Mesendoderm (in vitro differentiated cells): ENCODE data around the gene PHF13.
"Not testable (repeated sequence)": the region's sequence is repeated elsewhere in the genome, so short reads cannot be mapped to it uniquely, and the experiment has no call there.

ENCODE experiments used
- DNase-seq: peaks from one replicate; pipeline ENCODE4 v3.0.0; 2013
- H2AK5ac ChIP-seq: 2 replicates; pipeline ENCODE4 v1.6.1; 2013; ENCODE audit warnings: low read length, inconsistent platforms
- H2BK120ac ChIP-seq: 2 replicates; pipeline ENCODE4 v1.6.1; 2013; ENCODE audit warnings: low read depth, mild to moderate bottlenecking, low read length, moderate library complexity, mixed read lengths
- H2BK15ac ChIP-seq: replicated peaks from 2 replicates; pipeline ENCODE4 v1.6.1; 2013; ENCODE audit warnings: low read depth, mild to moderate bottlenecking, moderate library complexity
- H2BK5ac ChIP-seq: 2 replicates; pipeline ENCODE4 v1.6.1; 2013; ENCODE audit warnings: low read length, inconsistent platforms
- H3K18ac ChIP-seq: 2 replicates; pipeline ENCODE4 v1.6.1; 2013; ENCODE audit warnings: mild to moderate bottlenecking, low read length, mixed read lengths
- H3K23ac ChIP-seq: one replicate; pipeline ENCODE4 v1.6.1; 2013; ENCODE audit warnings: low read length
- H3K27ac ChIP-seq: 2 replicates; pipeline ENCODE4 v1.5.1; 2013; ENCODE audit warnings: low read depth, mild to moderate bottlenecking, inconsistent platforms, low read length, moderate library complexity
- H3K27me3 ChIP-seq: 2 replicates; pipeline ENCODE4 v1.6.1; 2013; ENCODE audit warnings: low read length, control low read depth, mild to moderate bottlenecking, inconsistent platforms; ENCODE audit not compliant: insufficient read depth, poor library complexity
- H3K36me3 ChIP-seq: 2 replicates; pipeline ENCODE4 v1.6.1; 2013; ENCODE audit warnings: low read length, inconsistent platforms; ENCODE audit not compliant: control insufficient read depth, insufficient read depth
- H3K4ac ChIP-seq: one replicate; pipeline ENCODE4 v1.6.1; 2013; ENCODE audit warnings: low read depth, mild to moderate bottlenecking, low read length, moderate library complexity
- H3K4me1 ChIP-seq: 2 replicates; pipeline ENCODE4 v1.6.1; 2013; ENCODE audit warnings: low read depth, low read length, inconsistent platforms; ENCODE audit not compliant: control insufficient read depth
- H3K4me2 ChIP-seq: 2 replicates; pipeline ENCODE4 v1.6.1; 2013; ENCODE audit warnings: low read length
- H3K4me3 ChIP-seq: 2 replicates; pipeline ENCODE4 v1.5.1; 2013; ENCODE audit warnings: mild to moderate bottlenecking, low read length
- H3K56ac ChIP-seq: one replicate; pipeline ENCODE4 v1.6.1; 2013; ENCODE audit warnings: low read length
- H3K79me1 ChIP-seq: 2 replicates; pipeline ENCODE4 v1.6.1; 2013; ENCODE audit warnings: low read length, inconsistent platforms
- H3K79me2 ChIP-seq: 2 replicates; pipeline ENCODE4 v1.6.1; 2013; ENCODE audit warnings: mild to moderate bottlenecking, low read length; ENCODE audit not compliant: control insufficient read depth, insufficient read depth
- H3K9ac ChIP-seq: 2 replicates; pipeline ENCODE4 v1.6.1; 2013; ENCODE audit warnings: low read length, inconsistent platforms
- H4K5ac ChIP-seq: one replicate; pipeline ENCODE4 v1.6.1; 2013; ENCODE audit warnings: low read length
- H4K8ac ChIP-seq: one replicate; pipeline ENCODE4 v1.6.1; 2013; ENCODE audit warnings: low read depth, mild to moderate bottlenecking, control low read depth, low read length, moderate library complexity
- WGBS: extraction: QIAGEN DNeasy Blood & Tissue Kit; methylation state at CpG from one replicate; pipeline ENCODE4 v1.1.7; 2013; ENCODE audit warnings: low lambda C conversion rate, missing lambda C conversion rate; ENCODE audit not compliant: insufficient coverage; ENCODE audit errors: extremely low coverage; 5-methylcytosine and 5-hydroxymethylcytosine counted together

Gene PHF13

GRCh38 chr1:6635161-6635909 is 21.8 kb downstream of the PHF13 start:
- no peak overlapping the region for H3K9ac ChIP-seq
- no peaks in the 10 kb centered on the region for H3K4me1 ChIP-seq
- no peak overlapping the region for H2AK5ac ChIP-seq
- no peak overlapping the region for H4K5ac ChIP-seq
- H3K23ac ChIP-seq = no peak overlapping the region
- DNase-seq = no peak
- no peak overlapping the region for H3K18ac ChIP-seq
- no peaks in the 10 kb centered on the region for H3K79me2 ChIP-seq
- WGBS = no CpG with 5 or more reads among the region's 20 CpGs
- H2BK120ac ChIP-seq = no peak overlapping the region
- no peak overlapping the region for H2BK5ac ChIP-seq
- H2BK15ac ChIP-seq = no peak overlapping the region
- H3K79me1 ChIP-seq = no peaks in the 10 kb centered on the region
- no peak overlapping the region for H3K56ac ChIP-seq
- no peak overlapping the region for H3K4me2 ChIP-seq
- no peak overlapping the region for H3K4ac ChIP-seq
- H3K4me3 ChIP-seq = no peak overlapping the region
- no peak overlapping the region for H3K27ac ChIP-seq
- no peaks in the 10 kb centered on the region for H3K27me3 ChIP-seq
- peaks cover 16% of the 10 kb centered on the region for H3K36me3 ChIP-seq
- no peak overlapping the region for H4K8ac ChIP-seq

- Histone ChIP-seq H2BK120ac (no peak overlapping the region), H3K4ac (no peak overlapping the region), H3K27me3 (no peaks in the 10 kb centered on the region), H3K4me2 (no peak overlapping the region), H3K18ac (no peak overlapping the region), H3K27ac (no peak overlapping the region), H2AK5ac (no peak overlapping the region), H4K5ac (no peak overlapping the region), H3K79me2 (no peaks in the 10 kb centered on the region), H3K79me1 (no peaks in the 10 kb centered on the region), H3K4me3 (no peak overlapping the region), H3K23ac (no peak overlapping the region), H3K36me3 (peaks cover 16% of the 10 kb centered on the region), H3K56ac (no peak overlapping the region), H2BK15ac (no peak overlapping the region), H3K9ac (no peak overlapping the region), H4K8ac (no peak overlapping the region), H3K4me1 (no peaks in the 10 kb centered on the region), H2BK5ac (no peak overlapping the region)
- no peak for DNase-seq
- no CpG with 5 or more reads among the region's 16 CpGs for WGBS
Measured at GRCh38 chr1:6635910-6636760, 22.6 kb downstream of the PHF13 start.

- H2BK15ac ChIP-seq, H3K4me3 ChIP-seq, H2AK5ac ChIP-seq, H3K4me1 ChIP-seq, H3K79me1 ChIP-seq, H4K8ac ChIP-seq, H3K79me2 ChIP-seq, H2BK5ac ChIP-seq, H2BK120ac ChIP-seq, H3K23ac ChIP-seq, H3K4ac ChIP-seq, H3K56ac ChIP-seq, H3K27ac ChIP-seq, DNase-seq, H3K18ac ChIP-seq, H3K27me3 ChIP-seq, H4K5ac ChIP-seq, H3K4me2 ChIP-seq, H3K9ac ChIP-seq: not testable (repeated sequence)
- WGBS = no CpG with 5 or more reads among the region's 6 CpGs
- H3K36me3 ChIP-seq = peaks cover 16% of the 10 kb centered on the region
Measured at GRCh38 chr1:6636778-6637177, 23.2 kb downstream of the PHF13 start.

GRCh38 chr1:6637770-6638169 is 24.2 kb downstream of the PHF13 start:
- Histone ChIP-seq H3K18ac (no peak overlapping the region), H2BK120ac (no peak overlapping the region), H3K4me1 (no peaks in the 10 kb centered on the region), H2BK5ac (no peak overlapping the region), H3K23ac (no peak overlapping the region), H3K79me1 (no peaks in the 10 kb centered on the region), H3K4me3 (no peak overlapping the region), H3K36me3 (peaks cover 16% of the 10 kb centered on the region), H3K4me2 (no peak overlapping the region), H3K79me2 (no peaks in the 10 kb centered on the region), H3K56ac (no peak overlapping the region), H2BK15ac (no peak overlapping the region), H2AK5ac (no peak overlapping the region), H4K8ac (no peak overlapping the region), H4K5ac (no peak overlapping the region), H3K27me3 (no peaks in the 10 kb centered on the region), H3K9ac (no peak overlapping the region), H3K4ac (no peak overlapping the region), H3K27ac (no peak overlapping the region)
- no CpG with 5 or more reads among the region's 9 CpGs for WGBS
- DNase-seq = no peak

GRCh38 chr1:6638226-6638625 is 24.7 kb downstream of the PHF13 start:
- Histone ChIP-seq H4K8ac (no peak overlapping the region), H3K4me1 (no peaks in the 10 kb centered on the region), H3K23ac (no peak overlapping the region), H2BK5ac (no peak overlapping the region), H3K79me2 (no peaks in the 10 kb centered on the region), H4K5ac (no peak overlapping the region), H3K27ac (no peak overlapping the region), H3K4me2 (no peak overlapping the region), H3K4me3 (no peak overlapping the region), H2AK5ac (no peak overlapping the region), H3K27me3 (no peaks in the 10 kb centered on the region), H3K18ac (no peak overlapping the region), H2BK15ac (no peak overlapping the region), H3K4ac (no peak overlapping the region), H2BK120ac (no peak overlapping the region), H3K79me1 (no peaks in the 10 kb centered on the region), H3K56ac (no peak overlapping the region), H3K9ac (no peak overlapping the region), H3K36me3 (peaks cover 16% of the 10 kb centered on the region)
- no peak for DNase-seq
- no CpG with 5 or more reads among the region's 18 CpGs for WGBS
